ENCODE measurements around the gene CDC73.
"Not testable (repeated sequence)": the region's sequence is repeated elsewhere in the genome, so short reads cannot be mapped to it uniquely, and the experiment has no call there.

The CDC73 gene

DNA sequence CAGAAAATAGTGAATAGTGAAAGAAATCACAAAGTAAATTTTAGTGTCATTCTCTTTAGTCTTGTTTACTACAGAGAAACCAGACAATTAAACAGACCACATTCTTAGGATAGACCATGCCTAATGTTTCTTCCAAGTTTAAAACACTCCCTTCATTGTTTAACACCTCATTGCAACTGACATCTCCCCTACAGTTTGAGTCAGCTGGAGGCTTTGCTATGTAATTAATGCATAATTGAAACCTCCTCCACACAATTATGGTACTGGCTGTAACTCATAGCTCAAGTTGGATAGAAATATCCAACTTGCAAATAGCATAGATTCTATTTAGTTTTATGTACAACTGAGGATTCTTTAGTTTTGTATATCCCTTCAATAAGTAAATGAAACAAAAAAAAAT, 99.8 kb downstream of the CDC73 start:
- TF ChIP-seq CTCF (conservative IDR thresholded peaks at IDR 0.05; ENCODE audit: low read depth, low read length), result no peak
- H3K4me3 ChIP-seq (ENCODE audit: low read depth, low read length), result no peak overlapping the region
- no peak for DNase-seq (ENCODE audit: low read depth)

GRCh38 chr1:193222056-193222615, 100.3 kb downstream of the CDC73 start:
- DNase-seq (ENCODE audit: low read depth), result no peak
- no peak for TF ChIP-seq CTCF (conservative IDR thresholded peaks at IDR 0.05; ENCODE audit: low read depth, low read length)
- no peak overlapping the region for H3K4me3 ChIP-seq (ENCODE audit: low read depth, low read length)

- no peak overlapping the region for H3K4me3 ChIP-seq (ENCODE audit: low read depth, low read length)
- TF ChIP-seq CTCF (conservative IDR thresholded peaks at IDR 0.05; ENCODE audit: low read depth, low read length), result no peak
- peak; percentile 12 for DNase-seq (ENCODE audit: low read depth)
Observed at GRCh38 chr1:193229136-193229535, 107.3 kb downstream of the CDC73 start.

DNA sequence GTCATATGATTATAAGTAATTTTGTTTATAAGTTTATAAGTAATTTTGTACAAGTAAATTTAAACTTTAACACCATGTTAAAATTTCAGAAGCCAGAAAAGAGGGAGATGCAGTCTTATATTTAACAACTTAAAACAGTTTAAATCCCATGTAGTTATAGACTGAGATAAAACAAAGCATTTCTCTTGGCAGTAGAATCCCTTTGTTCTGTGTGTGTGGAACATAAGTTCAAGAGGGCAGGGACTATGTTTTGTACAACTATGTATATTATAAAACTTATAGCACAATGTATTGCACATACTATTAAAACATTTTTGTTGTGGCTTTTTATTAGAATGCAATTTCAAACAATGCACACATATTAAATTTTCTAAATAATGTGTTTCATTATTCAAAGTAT, 109.3 kb downstream of the CDC73 start:
- H3K4me3 ChIP-seq (ENCODE audit: low read depth, low read length); DNase-seq (ENCODE audit: low read depth): not testable (repeated sequence)

GRCh38 chr1:193234530-193234929, 112.7 kb downstream of the CDC73 start:
- no peak for DNase-seq (ENCODE audit: low read depth)
- no peak for TF ChIP-seq CTCF (conservative IDR thresholded peaks at IDR 0.05; ENCODE audit: low read depth, low read length)
- no peak overlapping the region for H3K4me3 ChIP-seq (ENCODE audit: low read depth, low read length)

GRCh38 chr1:193237381-193237978, 115.6 kb downstream of the CDC73 start:
- no peak for TF ChIP-seq CTCF (conservative IDR thresholded peaks at IDR 0.05; ENCODE audit: low read depth, low read length)
- DNase-seq (ENCODE audit: low read depth), result no peak
- no peak overlapping the region for H3K4me3 ChIP-seq (ENCODE audit: low read depth, low read length)

GRCh38 chr1:193240609-193241008, 118.8 kb downstream of the CDC73 start:
- no peak for TF ChIP-seq CTCF (conservative IDR thresholded peaks at IDR 0.05; ENCODE audit: low read depth, low read length)
- H3K4me3 ChIP-seq (ENCODE audit: low read depth, low read length), result no peak overlapping the region
- DNase-seq (ENCODE audit: low read depth), result no peak

Measured in choroid plexus epithelial cell (primary cell).